GM18520 (cell line): Measurements from ENCODE around the gene HDAC7.

Experiments used
- ATAC-seq: cut with Tn5 transposase; IDR thresholded peaks from one replicate; pipeline ENCODE4 v1.9.1; 2021; ENCODE audit not compliant: unreplicated experiment

The HDAC7 gene

GRCh38 chr12:47734725-47735480 lies 84.8 kb downstream of the HDAC7 start:
- ATAC-seq, result no peak

GRCh38 chr12:47733142-47733541 lies 86.6 kb downstream of the HDAC7 start:
- ATAC-seq, result no peak
